GM19397 (cell line): Measurements from ENCODE around the gene SEC14L1.

Experiments used
- ATAC-seq: cut with Tn5 transposase; IDR thresholded peaks from one replicate; pipeline ENCODE4 v1.9.1; 2021; ENCODE audit warnings: mild to moderate bottlenecking, moderate library complexity; ENCODE audit not compliant: unreplicated experiment

The SEC14L1 gene

GRCh38 chr17:77211681-77212080 lies 70.9 kb downstream of the SEC14L1 start:
- ATAC-seq: no peak

DNA sequence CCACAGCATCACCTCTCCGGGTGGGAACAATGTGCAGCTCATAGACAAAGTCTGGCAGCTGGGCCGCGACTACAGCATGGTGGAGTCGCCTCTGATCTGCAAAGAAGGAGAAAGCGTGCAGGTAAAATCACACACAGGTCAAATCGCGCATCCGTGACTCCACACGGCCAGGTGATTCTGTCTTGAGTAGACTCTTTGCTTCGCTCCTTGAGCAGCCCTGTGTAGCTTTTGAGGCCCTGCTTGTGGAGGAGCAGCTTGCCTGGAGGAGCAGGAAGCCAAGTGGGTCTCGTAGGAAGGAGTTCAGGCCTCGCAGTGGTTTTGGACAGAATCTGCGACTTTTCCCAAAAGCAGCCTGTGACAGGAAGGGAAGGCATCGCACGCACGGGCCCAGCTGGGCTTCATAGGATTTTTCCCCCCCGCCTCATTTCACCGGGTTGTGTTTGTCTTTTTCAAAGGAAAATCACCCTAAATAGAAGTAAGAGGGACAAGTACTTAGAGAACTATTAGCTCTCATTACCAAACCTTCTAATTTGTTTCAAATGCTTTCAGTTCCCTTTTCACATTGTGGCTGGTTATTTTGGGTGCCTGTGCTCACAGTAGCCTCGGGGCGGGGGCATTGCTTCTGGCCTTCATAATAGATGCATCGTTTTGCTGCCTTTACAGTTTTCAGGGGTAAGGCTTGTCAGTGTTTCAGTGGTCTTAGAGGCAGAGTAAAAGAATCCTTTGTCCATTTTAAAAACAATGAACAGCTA lies 71.5 kb downstream of the SEC14L1 start:
- ATAC-seq: peak; percentile 73

DNA sequence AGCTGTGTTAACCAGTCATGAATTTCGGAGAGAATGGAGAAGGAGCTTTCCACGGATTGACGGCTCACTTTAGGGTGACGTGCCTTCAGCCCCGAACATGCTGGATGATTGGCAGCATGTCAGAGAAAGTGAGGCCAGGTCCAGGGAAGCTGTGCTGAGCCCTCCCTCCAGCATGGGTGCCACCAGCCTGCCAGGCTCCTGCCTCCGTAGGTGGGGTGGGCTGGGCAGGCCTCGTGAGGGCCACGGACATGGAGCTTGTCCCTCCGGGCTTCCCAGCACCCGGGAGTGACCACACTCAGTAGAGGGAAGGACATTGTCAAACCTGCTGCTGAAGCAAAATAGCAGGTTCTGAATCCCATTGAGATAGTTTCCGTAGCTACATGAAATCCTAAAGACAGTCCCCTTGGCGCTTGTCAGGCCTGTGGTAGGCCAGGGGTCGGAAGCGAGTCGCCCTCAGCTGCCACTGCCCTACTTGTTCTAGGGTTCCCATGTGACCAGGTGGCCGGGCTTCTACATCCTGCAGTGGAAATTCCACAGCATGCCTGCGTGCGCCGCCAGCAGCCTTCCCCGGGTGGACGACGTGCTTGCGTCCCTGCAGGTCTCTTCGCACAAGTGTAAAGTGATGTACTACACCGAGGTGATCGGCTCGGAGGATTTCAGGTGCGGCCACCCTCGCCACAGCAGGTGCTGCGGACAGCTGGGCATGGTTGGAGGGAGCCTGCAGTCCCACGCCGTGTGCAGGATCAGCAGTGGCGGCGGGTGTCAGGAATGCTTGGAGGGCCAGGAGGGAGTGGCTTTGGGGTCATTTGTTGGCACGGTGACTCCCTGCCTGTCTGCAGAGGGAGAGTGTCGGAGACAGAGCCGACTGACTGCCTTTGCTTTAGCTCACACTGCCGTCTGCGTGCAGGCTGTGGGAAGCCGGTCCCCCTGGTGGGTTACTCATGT lies 72.3 kb downstream of the SEC14L1 start:
- ATAC-seq: no peak

GRCh38 chr17:77213778-77214132 lies 73.0 kb downstream of the SEC14L1 start:
- no peak for ATAC-seq

- ATAC-seq: no peak
Observed at GRCh38 chr17:77214328-77214727, 73.6 kb downstream of the SEC14L1 start.

- no peak for ATAC-seq
Observed at GRCh38 chr17:77214743-77215142, 74.0 kb downstream of the SEC14L1 start.

DNA sequence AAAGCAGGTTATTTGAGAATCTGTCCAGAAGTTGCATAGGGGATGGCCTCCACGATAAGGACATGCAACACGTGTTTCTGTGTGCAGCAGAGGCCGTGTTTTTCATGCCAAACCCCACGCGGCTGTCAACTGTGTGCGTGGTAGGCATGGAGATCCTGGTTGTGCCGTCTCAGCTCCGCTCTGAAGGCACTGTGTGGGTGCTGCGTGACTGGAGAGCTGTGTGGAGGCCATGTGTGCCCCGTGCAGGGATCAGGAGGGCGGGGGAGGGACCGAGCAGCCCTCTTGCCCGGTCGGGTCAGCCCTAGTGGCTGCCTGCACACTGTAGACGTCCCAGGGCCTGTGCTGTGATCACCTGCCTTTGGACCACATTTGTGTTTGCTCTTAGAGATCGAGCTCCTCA lies 74.5 kb downstream of the SEC14L1 start:
- ATAC-seq: no peak

- no peak for ATAC-seq
Observed at GRCh38 chr17:77216486-77216885, 75.7 kb downstream of the SEC14L1 start.

- no peak for ATAC-seq
Observed at GRCh38 chr17:77217123-77217522, 76.4 kb downstream of the SEC14L1 start.

GRCh38 chr17:77217566-77217965 lies 76.8 kb downstream of the SEC14L1 start:
- ATAC-seq: no peak

DNA sequence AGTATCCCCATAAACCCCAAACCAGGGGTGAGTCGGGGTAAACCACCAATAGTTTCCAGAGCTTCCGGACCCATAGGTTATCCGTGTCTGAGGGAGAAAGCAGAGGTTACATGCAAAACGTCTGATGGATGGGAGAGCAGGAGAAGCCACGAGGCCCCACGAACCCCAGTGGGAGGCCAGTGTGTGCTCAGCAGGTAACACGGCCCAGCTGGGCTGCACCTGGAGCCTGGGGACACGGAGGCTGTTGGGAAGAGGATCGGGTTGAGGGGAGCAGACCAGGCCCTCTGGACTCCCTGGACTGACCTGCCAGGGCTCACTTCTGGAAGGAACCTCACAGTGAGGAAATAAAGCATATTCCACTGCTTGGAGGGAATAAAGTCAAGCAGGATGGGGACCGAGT lies 78.1 kb downstream of the SEC14L1 start:
- ATAC-seq: no peak

- ATAC-seq: no peak
Observed at GRCh38 chr17:77222356-77222755, 81.6 kb downstream of the SEC14L1 start.

GRCh38 chr17:77223642-77224420 lies 83.1 kb downstream of the SEC14L1 start:
- no peak for ATAC-seq

DNA sequence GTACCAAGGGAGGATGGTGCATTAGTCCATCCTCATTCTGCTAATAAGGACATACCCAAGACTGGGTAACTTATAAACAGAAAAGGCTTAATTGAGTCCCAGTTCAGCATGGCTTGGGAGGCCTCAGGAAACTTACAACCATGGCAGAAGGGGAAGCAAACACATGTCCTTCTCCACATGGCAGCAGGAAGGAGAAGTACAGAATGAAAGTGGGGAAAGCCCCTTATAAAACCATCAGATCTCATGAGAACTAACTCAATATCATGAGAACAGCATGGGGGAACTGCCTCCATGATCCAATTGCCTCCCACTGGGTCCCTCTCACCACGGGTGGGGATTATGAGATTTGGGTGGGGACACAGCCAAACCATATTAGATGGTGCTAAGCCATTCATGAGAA lies 84.5 kb downstream of the SEC14L1 start:
- ATAC-seq: no peak

- no peak for ATAC-seq
Observed at GRCh38 chr17:77227461-77228240, 86.9 kb downstream of the SEC14L1 start.

GRCh38 chr17:77228241-77228752 lies 87.5 kb downstream of the SEC14L1 start:
- ATAC-seq: no peak

DNA sequence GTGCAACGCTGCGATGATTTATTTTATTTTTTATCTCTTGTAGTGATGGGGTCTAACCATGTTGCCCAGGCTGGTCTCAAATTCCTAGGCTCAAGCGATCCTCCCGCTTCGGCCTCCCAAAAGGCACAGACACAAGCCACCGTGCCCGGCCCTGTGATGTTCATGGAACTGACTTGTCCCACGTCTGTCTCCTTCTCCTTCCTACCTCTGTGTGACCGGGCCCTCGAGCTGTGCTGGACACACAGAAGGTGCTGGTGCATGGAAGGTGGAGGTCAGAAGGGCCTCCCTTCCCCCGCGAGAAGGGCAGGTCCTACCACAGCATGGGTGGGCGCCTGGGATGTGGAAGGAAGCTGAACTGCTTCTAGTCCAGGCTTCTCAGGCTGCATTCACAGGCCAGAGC lies 88.0 kb downstream of the SEC14L1 start:
- ATAC-seq: no peak

DNA sequence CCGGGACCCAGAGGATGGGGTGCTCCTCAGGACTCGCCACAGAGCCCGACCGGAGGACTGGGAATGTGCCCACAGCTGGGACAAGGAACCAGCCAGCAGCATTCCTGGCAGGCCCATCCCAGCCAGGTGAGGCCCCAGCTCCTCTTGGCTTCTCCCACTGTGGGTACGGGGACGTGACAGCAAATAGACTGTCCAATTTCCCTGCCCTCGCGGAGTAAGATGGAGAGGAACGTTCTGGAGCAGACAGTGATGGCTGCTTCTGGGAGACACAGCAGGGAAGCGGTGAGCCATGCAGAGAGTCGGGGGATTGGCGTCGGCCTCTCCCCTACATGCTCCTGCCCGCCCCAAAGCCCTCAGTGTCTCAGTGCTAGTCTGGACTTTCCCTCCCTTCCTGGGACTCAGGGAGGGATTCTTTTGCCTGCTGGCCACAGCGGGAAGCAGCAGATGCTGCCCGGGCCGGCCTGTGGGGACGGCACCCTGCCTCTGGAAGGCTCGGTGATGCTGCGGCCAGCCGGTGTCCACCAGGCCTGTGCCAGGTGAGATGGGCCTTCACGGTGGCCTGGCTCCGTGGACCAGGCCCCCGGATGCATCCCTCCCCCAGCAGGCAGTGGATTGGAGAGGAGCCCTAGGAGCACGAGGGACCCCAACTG lies 89.1 kb downstream of the SEC14L1 start:
- no peak for ATAC-seq

GRCh38 chr17:77230436-77230830 lies 89.7 kb downstream of the SEC14L1 start:
- ATAC-seq: no peak
